Measurements from ENCODE around the gene LINS1. TPM values are rescaled to one million over a fixed set of nuclear protein-coding genes. Genes with fewer than 3 reads are reported as not detected.

The LINS1 gene
- total and polyA plus RNA-seq, 10 of the 15 experiments (the other 5 are each of a cell fraction or from before 2014, with no cell fraction given): 13.5 to 33.1 (median 20.3) TPM

GRCh38 chr15:100638177-100638730, 36.3 kb upstream of the LINS1 start:
- intact Hi-C loops (cut with micrococcal nuclease; ENCODE audit: unreplicated experiment): no loop called here
- FAIRE-seq: no peak
- no peak for DNase-seq (ENCODE audit: low read depth, low spot score)
- 97% methylated on average over 11 of the region's 11 CpGs for WGBS (ENCODE audit: insufficient coverage, insufficient replicate concordance, low lambda C conversion rate, missing lambda C conversion rate)
- Histone ChIP-seq H3K9ac (ENCODE audit: control insufficient read depth, insufficient read depth, low read length) (no peak overlapping the region), H4K20me1 (ENCODE audit: control insufficient read depth, insufficient read depth) (0 out of 2 replicates have a peak, but pooled peaks cover 3% of the 10 kb centered on the region), H3K27ac (ENCODE audit: control insufficient read depth, insufficient read depth) (no peak overlapping the region), H2AFZ (ENCODE audit: control insufficient read depth, low read depth, low read length) (no peak overlapping the region), H3K4me3 (no peak overlapping the region), H3K36me3 (ENCODE audit: control insufficient read depth in 2 of 2, insufficient read depth in 2 of 2, low read length in 1 of 2) (no peaks in the 10 kb centered on the region; a peak in 2 of 4 replicates), H3K9me3 (replicated peaks; ENCODE audit: control insufficient read depth, insufficient read depth, low read length) (no peaks in the 10 kb centered on the region), H3K4me2 (ENCODE audit: control insufficient read depth, insufficient read depth) (no peak overlapping the region), H3K4me1 (ENCODE audit: control insufficient read depth, insufficient read depth, low read length) (no peaks in the 10 kb centered on the region), H3K79me2 (ENCODE audit: control insufficient read depth, insufficient read depth, low read length) (no peaks in the 10 kb centered on the region; the same call in none of the 2 replicates), H3K27me3 (replicated peaks in 1 of 2; ENCODE audit: control insufficient read depth in 2 of 2, insufficient read depth in 2 of 2, low read length in 1 of 2) (no peaks in the 10 kb centered on the region)
- ChIA-PET CTCF (interaction anchor here (0.7 to 1.3 kb wide), 3 partner anchors 11 to 518 kb away, joined by 3 to 4 read pairs (median 3); no protein-coding TSS in a partner anchor), SMC1A (ENCODE audit: uncharacterized antibody, unreplicated experiment) (interaction anchor here (0.9 kb wide), 1 partner anchor 11 kb away, joined by 4 read pairs; no protein-coding TSS in a partner anchor), POLR2A (no interaction called here), RAD21 (ENCODE audit: unreplicated experiment) (no interaction called here)
- no peak for ATAC-seq
- TF ChIP-seq PBX3 (IDR thresholded peaks at IDR 0.05; ENCODE audit: insufficient replicate concordance, low read depth, low read length) (no peak), SRF (IDR thresholded peaks at IDR 0.05; ENCODE audit: low read depth in 2 of 2, low read length in 2 of 2) (no peak), WRNIP1 (IDR thresholded peaks at IDR 0.05; ENCODE audit: borderline replicate concordance, low read depth, low read length) (no peak), SUZ12 (IDR thresholded peaks at IDR 0.05; ENCODE audit: unreplicated experiment) (no peak), CHD1 (IDR thresholded peaks at IDR 0.05; ENCODE audit: low read depth, low read length) (no peak), CHD4 (IDR thresholded peaks at IDR 0.05) (no peak), PAX5 (IDR thresholded peaks at IDR 0.05; ENCODE audit: borderline replicate concordance, low read depth, low read length) (no peak), NR2C1 (IDR thresholded peaks at IDR 0.05) (no peak), SUPT20H (IDR thresholded peaks at IDR 0.05; ENCODE audit: borderline replicate concordance, control insufficient read depth, low read depth, low read length) (no peak), RUNX3 (IDR thresholded peaks at IDR 0.05; ENCODE audit: low read length) (no peak), POLR2AphosphoS5 (IDR thresholded peaks at IDR 0.05; ENCODE audit: low read length) (no peak), YBX1 (IDR thresholded peaks at IDR 0.05) (no peak), SIN3A (IDR thresholded peaks at IDR 0.05; ENCODE audit: low read depth, low read length) (no peak), ZBED1 (IDR thresholded peaks at IDR 0.05; ENCODE audit: borderline replicate concordance) (no peak), ATF7 (IDR thresholded peaks at IDR 0.05; ENCODE audit: low read depth) (no peak), CEBPB (IDR thresholded peaks at IDR 0.05; ENCODE audit: borderline replicate concordance in 1 of 2, low read depth in 2 of 2, low read length in 2 of 2) (no peak), KAT2A (conservative IDR thresholded peaks at IDR 0.05; ENCODE audit: control insufficient read depth, low read depth, low read length) (no peak)
- TF ChIP-seq, protein P1, sequence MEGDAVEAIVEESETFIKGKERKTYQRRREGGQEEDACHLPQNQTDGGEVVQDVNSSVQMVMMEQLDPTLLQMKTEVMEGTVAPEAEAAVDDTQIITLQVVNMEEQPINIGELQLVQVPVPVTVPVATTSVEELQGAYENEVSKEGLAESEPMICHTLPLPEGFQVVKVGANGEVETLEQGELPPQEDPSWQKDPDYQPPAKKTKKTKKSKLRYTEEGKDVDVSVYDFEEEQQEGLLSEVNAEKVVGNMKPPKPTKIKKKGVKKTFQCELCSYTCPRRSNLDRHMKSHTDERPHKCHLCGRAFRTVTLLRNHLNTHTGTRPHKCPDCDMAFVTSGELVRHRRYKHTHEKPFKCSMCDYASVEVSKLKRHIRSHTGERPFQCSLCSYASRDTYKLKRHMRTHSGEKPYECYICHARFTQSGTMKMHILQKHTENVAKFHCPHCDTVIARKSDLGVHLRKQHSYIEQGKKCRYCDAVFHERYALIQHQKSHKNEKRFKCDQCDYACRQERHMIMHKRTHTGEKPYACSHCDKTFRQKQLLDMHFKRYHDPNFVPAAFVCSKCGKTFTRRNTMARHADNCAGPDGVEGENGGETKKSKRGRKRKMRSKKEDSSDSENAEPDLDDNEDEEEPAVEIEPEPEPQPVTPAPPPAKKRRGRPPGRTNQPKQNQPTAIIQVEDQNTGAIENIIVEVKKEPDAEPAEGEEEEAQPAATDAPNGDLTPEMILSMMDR (IDR thresholded peaks at IDR 0.05 in 2 of 3, conservative IDR thresholded peaks at IDR 0.05 in 1 of 3; ENCODE audit: control insufficient read depth in 2 of 3, extremely low read depth in 1 of 3, insufficient read depth in 1 of 3, low read depth in 3 of 3, low read length in 3 of 3): no peak
- BruUV-seq (replicated peaks): no TSS peak
- in situ Hi-C loops (cut with MboI): no loop called here
